Neutrophil (primary cell): ENCODE data around the gene TCP1.
"Not testable (repeated sequence)": the region's sequence is repeated elsewhere in the genome, so short reads cannot be mapped to it uniquely, and the experiment has no call there.

ENCODE experiments used
- H3K27ac ChIP-seq: fragments of 200-600 bp; sonication (generic); 2 replicates; pipeline ENCODE4 v1.5.1; 2016; ENCODE audit warnings: mild to moderate bottlenecking, moderate library complexity
- H3K27me3 ChIP-seq: fragments of 200-600 bp; sonication (generic); 2 replicates; pipeline ENCODE4 v1.6.0; 2016; ENCODE audit warnings: mild to moderate bottlenecking
- H3K36me3 ChIP-seq: fragments of 200-600 bp; sonication (generic); 2 replicates; pipeline ENCODE4 v1.5.1; 2017
- H3K4me1 ChIP-seq, 2 experiments: fragments of 200-600 bp in 1 of 2; sonication (generic) in 1 of 2; 1 replicate in 1 of 2; 2 replicates in 1 of 2; pipeline versions ENCODE4 v1.5.1 to v1.6.1; 2013 to 2016; ENCODE audit warnings: low read depth in 1 of 2, low read length in 1 of 2, mild to moderate bottlenecking in 1 of 2, moderate library complexity in 1 of 2; ENCODE audit not compliant: control insufficient read depth in 1 of 2, insufficient read depth in 1 of 2
- H3K4me3 ChIP-seq, 2 experiments: fragments of 200-600 bp in 1 of 2; sonication (generic) in 1 of 2; 1 replicate in 1 of 2; 2 replicates in 1 of 2; pipeline ENCODE4 v1.5.1; 2013 to 2016; ENCODE audit warnings: low read depth in 1 of 2, low read length in 1 of 2, mild to moderate bottlenecking in 1 of 2, moderate library complexity in 1 of 2
- H3K9me3 ChIP-seq: fragments of 200-600 bp; sonication (generic); 2 replicates; pipeline ENCODE4 v1.5.1; 2016
- TF ChIP-seq, protein P1 (sequence below): fragments of 200-600 bp; sonication (generic); IDR thresholded peaks from 2 replicates; pipeline ENCODE4 v1.5.1; 2016; ENCODE audit warnings: antibody characterized with exemption

Gene TCP1

GRCh38 chr6:159805440-159806020 is 16.1 kb upstream of the TCP1 start:
- H3K27me3 ChIP-seq: no peaks in the 10 kb centered on the region

GRCh38 chr6:159804504-159804903 is 15.1 kb upstream of the TCP1 start:
- no peaks in the 10 kb centered on the region for H3K9me3 ChIP-seq
- peaks cover 22 to 27% of the 10 kb centered on the region in 2 experiments for H3K4me1 ChIP-seq
- no peak overlapping the region for H3K4me3 ChIP-seq
- no peaks in the 10 kb centered on the region for H3K27me3 ChIP-seq
- H3K36me3 ChIP-seq: peaks cover 5% of the 10 kb centered on the region
- H3K27ac ChIP-seq: no peak overlapping the region
- TF ChIP-seq, protein P1, sequence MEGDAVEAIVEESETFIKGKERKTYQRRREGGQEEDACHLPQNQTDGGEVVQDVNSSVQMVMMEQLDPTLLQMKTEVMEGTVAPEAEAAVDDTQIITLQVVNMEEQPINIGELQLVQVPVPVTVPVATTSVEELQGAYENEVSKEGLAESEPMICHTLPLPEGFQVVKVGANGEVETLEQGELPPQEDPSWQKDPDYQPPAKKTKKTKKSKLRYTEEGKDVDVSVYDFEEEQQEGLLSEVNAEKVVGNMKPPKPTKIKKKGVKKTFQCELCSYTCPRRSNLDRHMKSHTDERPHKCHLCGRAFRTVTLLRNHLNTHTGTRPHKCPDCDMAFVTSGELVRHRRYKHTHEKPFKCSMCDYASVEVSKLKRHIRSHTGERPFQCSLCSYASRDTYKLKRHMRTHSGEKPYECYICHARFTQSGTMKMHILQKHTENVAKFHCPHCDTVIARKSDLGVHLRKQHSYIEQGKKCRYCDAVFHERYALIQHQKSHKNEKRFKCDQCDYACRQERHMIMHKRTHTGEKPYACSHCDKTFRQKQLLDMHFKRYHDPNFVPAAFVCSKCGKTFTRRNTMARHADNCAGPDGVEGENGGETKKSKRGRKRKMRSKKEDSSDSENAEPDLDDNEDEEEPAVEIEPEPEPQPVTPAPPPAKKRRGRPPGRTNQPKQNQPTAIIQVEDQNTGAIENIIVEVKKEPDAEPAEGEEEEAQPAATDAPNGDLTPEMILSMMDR: no peak

More at GRCh38 chr6:159805440-159806020, 16.1 kb upstream of the TCP1 start:
- Histone ChIP-seq H3K9me3 (no peaks in the 10 kb centered on the region), H3K4me1 (peaks cover 22 to 27% of the 10 kb centered on the region in 2 experiments), H3K36me3 (no peaks in the 10 kb centered on the region), H3K4me3 (no peak overlapping the region), H3K27ac (peak overlapping the region; percentile 26)
- TF ChIP-seq, protein P1: no peak

DNA sequence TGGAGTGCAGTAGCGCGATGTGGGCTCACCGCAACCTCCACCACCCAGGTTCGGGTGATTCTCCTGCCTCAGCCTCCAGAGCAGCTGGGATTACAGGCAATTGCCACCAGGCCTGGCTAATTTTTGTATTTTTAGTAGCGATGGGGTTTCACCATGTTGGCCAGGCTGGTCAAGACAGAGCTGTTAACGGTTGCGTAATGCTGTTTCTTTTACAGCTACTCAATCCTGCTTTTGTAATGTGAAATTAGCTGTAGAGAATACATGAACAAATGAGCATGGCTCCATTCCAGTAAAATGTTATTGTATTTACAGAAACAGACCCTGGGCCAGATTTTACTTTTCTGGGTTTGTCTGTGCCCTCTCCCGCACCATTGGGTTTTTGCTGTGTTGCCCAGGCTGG is 12.5 kb upstream of the TCP1 start:
- Histone ChIP-seq H3K36me3 (peaks cover 29% of the 10 kb centered on the region), H3K27ac (peak overlapping the region; percentile 61), H3K27me3 (no peaks in the 10 kb centered on the region), H3K4me1 (peaks cover 22 to 27% of the 10 kb centered on the region in 2 experiments), H3K9me3 (no peaks in the 10 kb centered on the region), H3K4me3 (no peak overlapping the region)
- TF ChIP-seq, protein P1: no peak

- Histone ChIP-seq H3K4me3 (no peak within 1 kb of the TSS), H3K27ac (no peak within 1 kb of the TSS), H3K36me3 (peaks cover 36% of the 10 kb centered on the region), H3K4me1 (peaks cover 9 to 14% of the 10 kb centered on the region in 2 experiments), H3K27me3 (no peaks in the 10 kb centered on the region), H3K9me3 (no peaks in the 10 kb centered on the region)
- TF ChIP-seq, protein P1: no peak
These were observed 10.9 kb upstream of the TCP1 start, which contains the start of gene PNLDC1 for GRCh38 chr6:159800141-159800865. TSS of gene PNLDC1 (plus strand) at chr6:159800276. CDS start at chr6:159800308, 32 bp downstream.

DNA sequence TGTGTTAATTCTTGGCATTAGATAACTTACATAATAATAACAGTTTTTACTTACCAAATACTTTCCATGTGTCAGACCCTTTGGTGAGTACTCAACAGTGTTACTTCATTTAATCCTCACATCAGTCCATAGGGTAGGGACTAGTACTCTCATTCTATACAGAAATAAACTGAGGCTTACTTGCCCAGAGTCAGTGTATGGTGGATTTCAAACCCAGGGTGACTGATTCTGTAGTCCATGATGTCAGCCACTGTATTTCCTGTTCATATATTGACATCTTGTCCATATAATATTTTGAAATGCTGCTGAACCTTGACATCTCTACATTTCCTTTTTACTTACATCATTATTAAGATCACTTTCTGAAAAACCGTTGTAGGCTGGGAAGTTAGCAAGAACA is 8.2 kb upstream of the TCP1 start:
- no peaks in the 10 kb centered on the region for H3K27me3 ChIP-seq
- peaks cover 5 to 10% of the 10 kb centered on the region in 2 experiments for H3K4me1 ChIP-seq
- no peak overlapping the region for H3K4me3 ChIP-seq
- H3K9me3 ChIP-seq: no peaks in the 10 kb centered on the region
- H3K27ac ChIP-seq: no peak overlapping the region
- TF ChIP-seq, protein P1: no peak
- peaks cover 46% of the 10 kb centered on the region for H3K36me3 ChIP-seq

GRCh38 chr6:159794976-159795375 is 5.6 kb upstream of the TCP1 start:
- H3K36me3 ChIP-seq: peaks cover 45% of the 10 kb centered on the region
- H3K9me3 ChIP-seq, H3K27ac ChIP-seq, H3K4me3 ChIP-seq, H3K27me3 ChIP-seq: not testable (repeated sequence)
- peaks cover 18 to 19% of the 10 kb centered on the region in 2 experiments for H3K4me1 ChIP-seq
